SK-MEL-5 (cell line): ENCODE results near the gene RNF31. TPM values are rescaled to one million over a fixed set of nuclear protein-coding genes. Genes with fewer than 3 reads are reported as not detected.

ENCODE experiments used
- DNase-seq: peaks from one replicate; pipeline ENCODE4 v3.0.0-alpha.2; 2016; ENCODE audit warnings: low read depth, low spot score
- in situ Hi-C: cut with HindIII; loops from 2 replicates; pipeline ENCODE4 v1.10.0; 2016; ENCODE audit warnings: low sequenced_read_pairs, high pct_unique_total_duplicates, low pct_unique_long_range_greater_than_20kb
- small RNA-seq, 2 experiments: library from RNA; depleted of rRNA; stranded (forward); fragments of <200 nt; gene quantifications; one replicate each; pipeline ENCODE3, GENCODE V24; 2014
- total RNA-seq: library from RNA; depleted of rRNA; stranded (reverse); fragments of >200 nt; shearing (Covaris generic); gene quantifications from 2 replicates; pipeline ENCODE4 v1.2.3, GENCODE V29; 2014; rRNA removed

RNF31 gene
- total RNA-seq, 1 experiment from 2014 or later, result 47.2 TPM

GRCh38 chr14:24204163-24205146 lies 57.2 kb downstream of the RNF31 start:
- in situ Hi-C loops, result no loop called here
- DNase-seq, result no peak

GRCh38 chr14:24206260-24207103 lies 59.2 kb downstream of the RNF31 start:
- DNase-seq, result no peak
- in situ Hi-C loops, result no loop called here

GRCh38 chr14:24207104-24207551 lies 59.8 kb downstream of the RNF31 start:
- no peak for DNase-seq
- in situ Hi-C loops, result no loop called here

DNA sequence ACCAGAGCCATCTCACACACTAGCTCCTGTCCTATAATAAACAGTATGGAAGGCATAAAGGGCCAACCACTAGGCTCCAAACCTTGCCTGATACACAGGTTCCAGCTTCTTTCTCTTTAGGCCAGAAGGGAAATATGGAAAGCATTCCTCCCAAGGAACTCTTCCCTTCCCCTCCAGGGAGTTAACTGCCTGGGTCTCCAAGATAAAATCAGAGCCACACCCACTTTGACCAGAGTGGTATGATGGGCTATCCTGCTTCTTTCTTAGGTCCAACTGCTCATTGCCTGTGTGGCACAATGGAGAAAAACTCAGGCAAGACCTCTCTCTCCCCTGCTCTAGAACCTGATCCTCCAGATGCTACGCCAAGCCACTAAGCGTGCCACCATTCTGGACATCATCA lies 60.3 kb downstream of the RNF31 start:
- in situ Hi-C loops, result no loop called here
- DNase-seq, result no peak

Small RNA genes lying within 50 kb of the gene (small RNA-seq; reads per million reads assigned to genes)
- gene AL136295.4, result 0 reads per million in 2 experiments
- gene CHMP4A, result 0 reads per million in 2 experiments
- 0.02 to 0.10 reads per million in 2 experiments for gene IPO4
- 0 reads per million in 2 experiments for gene IRF9
- 0.04 to 10.4 reads per million in 2 experiments for gene RNA5SP383

Other genes with a start within 250 kb of the RNF31 start
- gene DHRS4, start 193.7 kb upstream of the RNF31 start, total RNA-seq, result 53.6 and 56.1 TPM in 2 replicates
- 28.9 and 30.6 TPM in 2 replicates for gene DHRS4L2, start 158.6 kb upstream of the RNF31 start, total RNA-seq
- gene CARMIL3, start 95.5 kb upstream of the RNF31 start, total RNA-seq, result 0.29 and 0.66 TPM in 2 replicates
- gene CPNE6, start 75.9 kb upstream of the RNF31 start, total RNA-seq, result not detected in 2 replicates
- 23.2 and 28.6 TPM in 2 replicates for gene PCK2, start 53.2 kb upstream of the RNF31 start, total RNA-seq
- 43.7 and 49.5 TPM in 2 replicates for gene DCAF11, start 32.7 kb upstream of the RNF31 start, total RNA-seq
- gene NRL, start 32.5 kb upstream of the RNF31 start, total RNA-seq, result 2.5 and 2.6 TPM in 2 replicates
- not detected in 2 replicates for gene FITM1, start 16.8 kb upstream of the RNF31 start, total RNA-seq
- gene PSME1, start 11.3 kb upstream of the RNF31 start, total RNA-seq, result 92.6 and 105 TPM in 2 replicates
- gene EMC9, start 5.9 kb upstream of the RNF31 start, total RNA-seq, result 12.3 and 13.9 TPM in 2 replicates
- gene PSME2, start 888 bp upstream of the RNF31 start, total RNA-seq, result 174 and 203 TPM in 2 replicates
- 24.2 and 34.1 TPM in 2 replicates for gene IRF9, start 13.8 kb downstream of the RNF31 start, total RNA-seq
- gene REC8, start 24.6 kb downstream of the RNF31 start, total RNA-seq, result 0.69 and 1.1 TPM in 2 replicates
- gene IPO4, start 41.3 kb downstream of the RNF31 start, total RNA-seq, result 52.1 and 67.3 TPM in 2 replicates
- gene TM9SF1, start 47.9 kb downstream of the RNF31 start, total RNA-seq, result 56.9 and 57.5 TPM in 2 replicates
- not detected in 2 replicates for gene TSSK4, start 58.2 kb downstream of the RNF31 start, total RNA-seq
- gene CHMP4A, start 66.0 kb downstream of the RNF31 start, total RNA-seq, result 42.2 and 44.2 TPM in 2 replicates
- 8.3 and 14.0 TPM in 2 replicates for gene MDP1, start 68.6 kb downstream of the RNF31 start, total RNA-seq
- gene NEDD8, start 84.9 kb downstream of the RNF31 start, total RNA-seq, result 249 and 263 TPM in 2 replicates
- 48.3 and 56.3 TPM in 2 replicates for gene GMPR2, start 85.4 kb downstream of the RNF31 start, total RNA-seq
- gene TINF2, start 95.1 kb downstream of the RNF31 start, total RNA-seq, result 37.8 and 43.1 TPM in 2 replicates
- 0.08 TPM in 1 of 2 replicates, not detected in the other for gene TGM1, start 115.7 kb downstream of the RNF31 start, total RNA-seq
- 23.9 and 25.7 TPM in 2 replicates for gene RABGGTA, start 124.1 kb downstream of the RNF31 start, total RNA-seq
- gene DHRS1, start 152.3 kb downstream of the RNF31 start, total RNA-seq, result 0.82 and 3.8 TPM in 2 replicates
- gene NOP9, start 152.4 kb downstream of the RNF31 start, total RNA-seq, result 22.9 and 25.1 TPM in 2 replicates
- 0.35 and 0.48 TPM in 2 replicates for gene CIDEB, start 160.5 kb downstream of the RNF31 start, total RNA-seq
- 2.3 and 3.2 TPM in 2 replicates for gene LTB4R2, start 162.6 kb downstream of the RNF31 start, total RNA-seq
- 0.98 and 1.7 TPM in 2 replicates for gene LTB4R, start 164.0 kb downstream of the RNF31 start, total RNA-seq
- gene ADCY4, start 187.6 kb downstream of the RNF31 start, total RNA-seq, result not detected in 2 replicates
- gene RIPK3, start 192.5 kb downstream of the RNF31 start, total RNA-seq, result not detected in 2 replicates
- 0.05 and 0.53 TPM in 2 replicates for gene NFATC4, start 220.7 kb downstream of the RNF31 start, total RNA-seq